SIG-M5 treated with dmso at 0.1 percent for 504 hours (cell line): ENCODE data around the gene OGT.
A peak's percentile ranks its signal among the peaks of the same experiment; 100 is the strongest.

Source experiments
- DNase-seq: peaks from one replicate; lab custom pipeline; 2025; ENCODE audit not compliant: unreplicated experiment; lab: John Stamatoyannopoulos, UW

Gene OGT

GRCh38 chrX:71621603-71622002 is 88.7 kb downstream of the OGT start:
- no peak for DNase-seq

DNA sequence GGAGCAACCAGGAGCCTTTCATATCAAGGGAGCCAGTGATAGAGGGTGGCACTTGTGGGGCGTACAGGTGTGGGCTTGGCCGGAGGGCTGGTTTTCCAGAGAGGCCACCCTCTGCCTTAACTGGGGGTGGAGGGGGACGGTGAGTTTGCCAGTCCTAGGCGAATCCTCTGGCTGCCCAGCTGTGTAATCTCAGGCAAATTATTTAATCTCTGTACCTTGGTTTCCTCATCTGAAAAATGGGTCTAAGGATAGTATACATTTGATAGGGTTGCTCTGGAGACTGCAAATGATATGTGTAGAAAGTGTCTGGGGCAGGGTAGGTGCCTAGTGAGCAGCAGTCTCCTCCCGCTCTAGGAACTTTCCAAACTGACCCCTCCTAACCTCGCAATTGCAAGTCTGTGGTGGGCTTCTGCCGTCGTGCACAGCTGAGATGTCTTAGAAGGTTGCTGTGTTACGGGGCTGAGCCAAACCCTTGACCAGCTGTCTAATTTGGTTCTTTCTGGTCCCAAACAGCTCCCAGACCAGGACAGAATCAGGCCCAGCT is 89.2 kb downstream of the OGT start:
- no peak for DNase-seq

DNA sequence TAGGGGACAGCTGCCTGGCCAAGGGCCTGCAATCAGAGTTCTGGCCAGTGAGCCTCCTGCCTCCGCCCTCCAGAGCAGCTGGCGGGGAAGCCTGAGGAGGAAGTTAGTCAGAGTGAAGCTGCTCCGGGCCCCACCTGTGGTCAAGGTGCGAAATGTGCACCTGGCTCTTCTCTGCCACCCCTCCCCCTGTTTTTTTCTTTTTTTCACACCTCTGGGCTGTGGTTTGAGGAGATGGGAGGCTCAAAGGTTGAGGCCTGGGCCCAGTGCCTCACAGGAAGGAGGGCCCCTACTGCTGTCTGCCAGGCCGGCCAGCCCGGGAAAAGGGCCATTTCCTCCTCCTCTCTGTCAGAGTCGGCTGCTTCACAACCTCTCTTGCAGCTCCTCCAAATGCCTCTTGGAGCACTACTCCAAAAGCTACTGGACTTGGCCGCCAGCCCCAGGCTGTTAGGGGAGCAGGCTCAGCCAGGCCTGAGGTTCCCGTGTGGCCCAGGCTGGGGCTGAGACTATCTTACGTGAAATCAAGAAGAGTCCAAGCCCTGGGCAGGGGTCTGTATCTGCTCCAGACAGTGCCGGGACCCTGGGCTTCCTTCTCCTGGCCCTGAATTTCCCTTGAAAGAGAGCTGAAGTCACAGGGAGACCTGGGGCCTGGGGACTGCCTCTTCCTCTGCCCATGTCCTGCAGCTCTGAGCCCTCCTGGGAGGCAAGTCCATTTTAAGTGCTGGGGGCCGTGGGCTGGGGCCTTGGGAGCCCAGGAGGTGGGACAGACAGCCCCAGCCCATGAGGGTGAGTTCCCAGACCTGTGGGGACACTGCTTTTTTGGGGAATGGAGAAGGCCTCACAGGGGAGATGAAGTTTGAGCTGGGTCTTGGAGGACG is 89.9 kb downstream of the OGT start:
- peak; percentile 23 for DNase-seq

GRCh38 chrX:71623714-71624113 is 90.8 kb downstream of the OGT start:
- DNase-seq: no peak

DNA sequence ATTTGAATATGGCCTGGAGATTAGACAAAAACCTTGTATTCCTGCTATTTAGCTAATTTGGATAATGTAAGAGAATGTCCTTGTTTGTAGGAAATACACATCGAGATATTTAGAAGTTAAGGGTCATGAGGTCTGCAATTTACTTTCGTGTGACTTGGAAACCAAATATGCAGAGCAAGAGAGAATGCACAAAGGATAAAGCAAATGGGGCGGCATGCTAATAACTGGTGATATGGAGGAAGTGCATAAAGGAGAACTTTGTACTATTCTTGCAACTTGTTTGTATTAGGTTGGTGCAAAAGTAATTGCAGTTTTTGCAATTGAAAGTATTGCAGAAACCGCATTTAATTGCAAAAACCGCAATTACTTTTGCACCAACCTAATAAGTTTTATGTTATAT is 92.6 kb downstream of the OGT start:
- no peak for DNase-seq
